HG03139 (cell line): ENCODE measurements around the gene CAMKK1.
"Not testable (repeated sequence)": the region's sequence is repeated elsewhere in the genome, so short reads cannot be mapped to it uniquely, and the experiment has no call there.

Source experiments
- ATAC-seq: cut with Tn5 transposase; IDR thresholded peaks from one replicate; pipeline ENCODE4 v1.9.1; 2021; ENCODE audit not compliant: unreplicated experiment

CAMKK1 gene

GRCh38 chr17:3848229-3848835 is 44.5 kb downstream of the CAMKK1 start:
- ATAC-seq = no peak

- no peak for ATAC-seq
These were observed 45.6 kb downstream of the CAMKK1 start for GRCh38 chr17:3847165-3847670.

- no peak for ATAC-seq
These were observed 46.3 kb downstream of the CAMKK1 start for GRCh38 chr17:3846437-3847164.

- peak; percentile 89 for ATAC-seq
These were observed 47.0 kb downstream of the CAMKK1 start, which contains the start of gene NCBP3 for GRCh38 chr17:3845621-3846436. NCBP3 (minus strand) TSS chr17:3846246; CDS start chr17:3846223, 23 bp downstream.

GRCh38 chr17:3845291-3845620 is 47.6 kb downstream of the CAMKK1 start:
- no peak for ATAC-seq

- ATAC-seq = not testable (repeated sequence)
These were observed 48.3 kb downstream of the CAMKK1 start for GRCh38 chr17:3844556-3844955.

GRCh38 chr17:3843935-3844516 is 48.8 kb downstream of the CAMKK1 start:
- ATAC-seq = no peak

- no peak for ATAC-seq
These were observed 54.6 kb downstream of the CAMKK1 start for GRCh38 chr17:3838206-3838605.

- no peak for ATAC-seq
These were observed 56.3 kb downstream of the CAMKK1 start for GRCh38 chr17:3836551-3836950.

- no peak for ATAC-seq
These were observed 57.2 kb downstream of the CAMKK1 start for GRCh38 chr17:3835410-3836229.

GRCh38 chr17:3834811-3835210 is 58.0 kb downstream of the CAMKK1 start:
- no peak for ATAC-seq

- no peak for ATAC-seq
These were observed 64.0 kb downstream of the CAMKK1 start for GRCh38 chr17:3828852-3829232.

GRCh38 chr17:3828151-3828851 is 64.6 kb downstream of the CAMKK1 start:
- ATAC-seq = no peak

- ATAC-seq = no peak
These were observed 65.6 kb downstream of the CAMKK1 start for GRCh38 chr17:3827124-3827773.

- no peak for ATAC-seq
These were observed 66.7 kb downstream of the CAMKK1 start for GRCh38 chr17:3826191-3826590.

- ATAC-seq = no peak
These were observed 71.8 kb downstream of the CAMKK1 start for GRCh38 chr17:3821101-3821500.

GRCh38 chr17:3818786-3819185 is 74.1 kb downstream of the CAMKK1 start:
- ATAC-seq = no peak

- ATAC-seq = no peak
These were observed 74.8 kb downstream of the CAMKK1 start for GRCh38 chr17:3817851-3818605.

GRCh38 chr17:3815925-3816324 is 76.9 kb downstream of the CAMKK1 start:
- ATAC-seq = no peak
